ENCODE results near the gene FOXJ3.

FOXJ3 gene

GRCh38 chr1:42154685-42155084 is 180.3 kb downstream of the FOXJ3 start:
- TF ChIP-seq CTCF (IDR thresholded peaks at IDR 0.05; ENCODE audit: low read depth, low read length): no peak
- no peak overlapping the region for H3K4me3 ChIP-seq (replicated peaks in 1 of 2; ENCODE audit: low read depth in 2 of 2, low read length in 2 of 2)
- no peak for DNase-seq (ENCODE audit: low read depth in 2 of 2)

GRCh38 chr1:42153624-42154023 is 181.4 kb downstream of the FOXJ3 start:
- H3K4me3 ChIP-seq (replicated peaks in 1 of 2; ENCODE audit: low read depth in 2 of 2, low read length in 2 of 2): no peak overlapping the region
- no peak for DNase-seq (ENCODE audit: low read depth in 2 of 2)
- TF ChIP-seq CTCF (IDR thresholded peaks at IDR 0.05; ENCODE audit: low read depth, low read length): no peak

GRCh38 chr1:42152907-42153600 is 182.0 kb downstream of the FOXJ3 start, which contains the start of gene GUCA2B:
TSS of gene GUCA2B (plus strand) at chr1:42153410. CDS start at chr1:42153451, 41 bp downstream.
- H3K4me3 ChIP-seq (replicated peaks in 1 of 2; ENCODE audit: low read depth in 2 of 2, low read length in 2 of 2): no peak within 1 kb of the TSS
- no peak for TF ChIP-seq CTCF (IDR thresholded peaks at IDR 0.05; ENCODE audit: low read depth, low read length)
- DNase-seq (ENCODE audit: low read depth in 2 of 2): no peak

GRCh38 chr1:42152119-42152518 is 182.9 kb downstream of the FOXJ3 start:
- no peak for TF ChIP-seq CTCF (IDR thresholded peaks at IDR 0.05; ENCODE audit: low read depth, low read length)
- H3K4me3 ChIP-seq (replicated peaks in 1 of 2; ENCODE audit: low read depth in 2 of 2, low read length in 2 of 2): no peak overlapping the region
- no peak for DNase-seq (ENCODE audit: low read depth in 2 of 2)

- no peak overlapping the region for H3K4me3 ChIP-seq (replicated peaks in 1 of 2; ENCODE audit: low read depth in 2 of 2, low read length in 2 of 2)
- no peak for TF ChIP-seq CTCF (IDR thresholded peaks at IDR 0.05; ENCODE audit: low read depth, low read length)
- no peak for DNase-seq (ENCODE audit: low read depth in 2 of 2)
Observed at GRCh38 chr1:42150651-42151050, 184.4 kb downstream of the FOXJ3 start.

- no peak for DNase-seq (ENCODE audit: low read depth in 2 of 2)
- no peak for TF ChIP-seq CTCF (IDR thresholded peaks at IDR 0.05; ENCODE audit: low read depth, low read length)
- no peak overlapping the region for H3K4me3 ChIP-seq (replicated peaks in 1 of 2; ENCODE audit: low read depth in 2 of 2, low read length in 2 of 2)
Observed at GRCh38 chr1:42148166-42148565, 186.9 kb downstream of the FOXJ3 start.
